HCT116 (cell line): Measurements from ENCODE around the gene GALNT5. TPM values are rescaled to one million over a fixed set of nuclear protein-coding genes. Genes with fewer than 3 reads are reported as not detected.

Experiments used
- ATAC-seq: fragments of 200-7000 bp; cut with Tn5 transposase; 2 replicates; pipeline ENCODE4 v1.9.1; 2020; ENCODE audit warnings: mild to moderate bottlenecking, moderate library complexity
- BruUV-seq: library from RNA; stranded (reverse); fragments of 400-500 nt; replicated peaks from 2 replicates; lab custom pipeline; 2021; lab: Mats Ljungman, UMichigan
- CTCF ChIA-PET: fragments of 300-600 bp; sonication (Branson Sonifier 250); formaldehyde crosslinking; loops from one replicate; lab custom pipeline; 2021; ENCODE audit warnings: antibody characterized with exemption; lab: Charles Lee
- POLR2A ChIA-PET: fragments of 300-600, 350-600 bp; sonication (Branson Sonifier 250); formaldehyde crosslinking; loops from one replicate; lab custom pipeline; 2021; ENCODE audit warnings: antibody characterized with exemption; lab: Charles Lee
- RAD21 ChIA-PET, 2 experiments: fragments of 300-600 bp; sonication (Branson Sonifier 250); formaldehyde crosslinking; loops; one replicate each; lab custom pipeline; 2023; ENCODE audit warnings: low total read pairs in 2 of 2; ENCODE audit not compliant: uncharacterized antibody in 2 of 2, unreplicated experiment in 2 of 2, low non-redundant PET in 1 of 2; lab: Charles Lee
- DNase-seq: peaks from one replicate; pipeline ENCODE4 v3.0.0-alpha.2; 2010; ENCODE audit warnings: low read depth, low spot score
- H2AFZ ChIP-seq: fragments of 200-600 bp; shearing (Covaris generic), sonication (generic); 2 replicates; pipeline ENCODE4 v1.6.1; 2017; ENCODE audit warnings: low read depth, mixed run types, mixed read lengths, antibody characterized with exemption, low read length; ENCODE audit not compliant: poor library complexity, severe bottlenecking
- H3K27ac ChIP-seq: 2 replicates; pipeline ENCODE4 v1.5.1; 2012; ENCODE audit warnings: low read depth, low read length
- H3K27me3 ChIP-seq: fragments of 200-600 bp; sonication (generic); 2 replicates; pipeline ENCODE4 v1.6.1; 2016; ENCODE audit warnings: mixed run types, low read length, mixed read lengths; ENCODE audit not compliant: insufficient read depth
- H3K36me3 ChIP-seq, 2 experiments: fragments of 200-500 bp in 1 of 2; fragments of 200-600 bp in 1 of 2; sonication (Bioruptor generic) in 1 of 2; sonication (generic) in 1 of 2; 2 replicates each; pipeline versions ENCODE4 v1.5.1 to v1.6.1; 2014 to 2016; ENCODE audit warnings: low read length in 2 of 2, inconsistent platforms in 1 of 2, mixed read lengths in 1 of 2, mixed run types in 1 of 2; ENCODE audit not compliant: insufficient read depth in 2 of 2, control insufficient read depth in 1 of 2
- H3K4me1 ChIP-seq, 2 experiments: fragments of 200-600 bp in 1 of 2; sonication (generic) in 1 of 2; 2 replicates each; pipeline versions ENCODE4 v1.5.1 to v1.6.1; 2012 to 2017; ENCODE audit warnings: low read length in 2 of 2, inconsistent platforms in 1 of 2, mild to moderate bottlenecking in 1 of 2, mixed read lengths in 1 of 2, mixed run types in 1 of 2, moderate library complexity in 1 of 2; ENCODE audit not compliant: insufficient read depth in 2 of 2, control insufficient read depth in 1 of 2
- H3K4me2 ChIP-seq: fragments of 200-600 bp; sonication (generic); 2 replicates; pipeline ENCODE4 v1.6.1; 2017; ENCODE audit warnings: mixed run types, low read length, mixed read lengths
- H3K4me3 ChIP-seq, 2 experiments: fragments of 200-600 bp in 1 of 2; sonication (generic) in 1 of 2; replicated peaks in 1 of 2; 2 replicates each; pipeline ENCODE4 v1.5.1; 2011 to 2016; ENCODE audit warnings: low read length in 2 of 2, control low read depth in 1 of 2, low read depth in 1 of 2, mild to moderate bottlenecking in 1 of 2, mixed read lengths in 1 of 2, mixed run types in 1 of 2
- H3K79me2 ChIP-seq: fragments of 200-600 bp; sonication (generic); 2 replicates; pipeline ENCODE4 v1.6.1; 2017; ENCODE audit warnings: mild to moderate bottlenecking, mixed run types, low read length, moderate library complexity, mixed read lengths; ENCODE audit not compliant: insufficient read depth
- H3K9ac ChIP-seq: fragments of 200-600 bp; sonication (generic); 2 replicates; pipeline ENCODE4 v1.6.1; 2016; ENCODE audit warnings: low read length, mixed read lengths
- H3K9me2 ChIP-seq: fragments of 200-600 bp; sonication (generic), shearing (Covaris generic); 2 replicates; pipeline ENCODE4 v1.6.1; 2017; ENCODE audit warnings: mixed run types, mild to moderate bottlenecking, moderate library complexity; ENCODE audit not compliant: insufficient read depth
- H3K9me3 ChIP-seq, 2 experiments: fragments of 200-500 bp in 1 of 2; fragments of 200-600 bp in 1 of 2; sonication (Bioruptor generic) in 1 of 2; sonication (generic) in 1 of 2; 2 replicates each; pipeline ENCODE4 v1.6.1; 2014 to 2017; ENCODE audit warnings: low read length in 2 of 2, mixed read lengths in 2 of 2, inconsistent platforms in 1 of 2, low read depth in 1 of 2, mild to moderate bottlenecking in 1 of 2, mixed run types in 1 of 2, moderate library complexity in 1 of 2; ENCODE audit not compliant: control insufficient read depth in 1 of 2, insufficient read depth in 1 of 2
- H4K20me1 ChIP-seq: fragments of 200-600 bp; sonication (generic), shearing (Covaris generic); 2 replicates; pipeline ENCODE4 v1.6.1; 2017; ENCODE audit warnings: mixed run types, mild to moderate bottlenecking, moderate library complexity; ENCODE audit not compliant: insufficient read depth
- EGR1 ChIP-seq: IDR thresholded peaks from 2 replicates; pipeline ENCODE4 v1.6.1; 2012; ENCODE audit warnings: low read depth
- EZH2 ChIP-seq: fragments of 200-600 bp; sonication (generic); IDR thresholded peaks from 2 replicates; pipeline ENCODE4 v1.6.1; 2017; ENCODE audit warnings: antibody characterized with exemption, mixed run types
- EZH2phosphoT487 ChIP-seq: fragments of 200-600 bp; IDR thresholded peaks from 2 replicates; pipeline ENCODE4 v1.6.1; 2018; ENCODE audit warnings: antibody characterized with exemption, borderline replicate concordance
- FOSL1 ChIP-seq: IDR thresholded peaks from 2 replicates; pipeline ENCODE4 v1.6.1; 2012; ENCODE audit warnings: low read depth
- JUND ChIP-seq: IDR thresholded peaks from 2 replicates; pipeline ENCODE4 v1.6.1; 2012
- SIN3A ChIP-seq: IDR thresholded peaks from 2 replicates; pipeline ENCODE4 v1.6.1; 2012; ENCODE audit warnings: low read depth
- SP1 ChIP-seq: IDR thresholded peaks from 2 replicates; pipeline ENCODE4 v1.6.1; 2012; ENCODE audit warnings: low read depth
- TCF7L2 ChIP-seq: IDR thresholded peaks from 2 replicates; pipeline ENCODE4 v1.7.0; 2011; ENCODE audit warnings: borderline replicate concordance, inconsistent platforms; ENCODE audit not compliant: insufficient read depth, insufficient read length; ENCODE audit errors: extremely low read depth
- YY1 ChIP-seq: IDR thresholded peaks from 2 replicates; pipeline ENCODE4 v1.6.1; 2011; ENCODE audit warnings: low read length, low read depth, moderate library complexity, mild to moderate bottlenecking; ENCODE audit not compliant: insufficient replicate concordance; ENCODE audit errors: extremely low read depth
- ZFX ChIP-seq: fragments of 450-650 bp; IDR thresholded peaks from 2 replicates; pipeline ENCODE4 v1.6.1; 2017
- ZNF274 ChIP-seq: fragments of 200-500 bp; sonication (Bioruptor generic); IDR thresholded peaks from 2 replicates; pipeline ENCODE4 v1.6.1; 2014; ENCODE audit warnings: mild to moderate bottlenecking, low read depth, low read length, inconsistent platforms
- intact Hi-C: fragments of 100-400 bp; cut with micrococcal nuclease; formaldehyde crosslinking; loops from 2 replicates; pipeline ENCODE4 v1.10.0; 2022
- total RNA-seq: library from RNA; stranded (reverse); gene quantifications from one replicate; pipeline ENCODE4 v1.2.1, GENCODE V29; 2021; ENCODE audit not compliant: unreplicated experiment

The GALNT5 gene
- total RNA-seq, 1 experiment from 2014 or later = 3.9 TPM

GRCh38 chr2:157355618-157356017 lies 98.1 kb downstream of the GALNT5 start:
- no peak overlapping the region for H3K4me3 ChIP-seq
- no peaks in the 10 kb centered on the region for H3K36me3 ChIP-seq
- intact Hi-C loops = no loop called here
- H3K79me2 ChIP-seq = no peaks in the 10 kb centered on the region
- H3K9me2 ChIP-seq = no peaks in the 10 kb centered on the region
- ChIA-PET POLR2A (no interaction called here), CTCF (no interaction called here), RAD21 (no interaction called here)
- H2AFZ ChIP-seq = peak overlapping the region; percentile 44
- DNase-seq = peak; percentile 3
- TF ChIP-seq ZFX = no peak
- peak; percentile 36; the same call in 1 of the 2 replicates for TF ChIP-seq JUND
- TF ChIP-seq FOSL1 = 0 out of 2 replicates have a peak, but pooled peaks have one; percentile 16
- TF ChIP-seq TCF7L2 = peak; percentile 40
- no peak for TF ChIP-seq YY1
- no peaks in the 10 kb centered on the region for H4K20me1 ChIP-seq
- no peak overlapping the region for H3K9ac ChIP-seq
- H3K27ac ChIP-seq = no peak overlapping the region
- no peaks in the 10 kb centered on the region for H3K27me3 ChIP-seq
- peaks cover 7 to 16% of the 10 kb centered on the region in 2 experiments; a peak in 3 of 4 replicates for H3K4me1 ChIP-seq
- H3K9me3 ChIP-seq = no peaks in the 10 kb centered on the region
- BruUV-seq = no TSS peak
- peak; percentile 69 for ATAC-seq
- peak overlapping the region; percentile 35 for H3K4me2 ChIP-seq

GRCh38 chr2:157359628-157360027 lies 102.1 kb downstream of the GALNT5 start:
- no peaks in the 10 kb centered on the region for H3K36me3 ChIP-seq
- no peaks in the 10 kb centered on the region for H3K79me2 ChIP-seq
- peaks cover 7 to 12% of the 10 kb centered on the region in 2 experiments; a peak in 3 of 4 replicates for H3K4me1 ChIP-seq
- H3K27ac ChIP-seq = no peak overlapping the region
- no peak overlapping the region for H2AFZ ChIP-seq
- intact Hi-C loops = no loop called here
- BruUV-seq = no TSS peak
- ChIA-PET RAD21 (no interaction called here), POLR2A (no interaction called here), CTCF (no interaction called here)
- H4K20me1 ChIP-seq = no peaks in the 10 kb centered on the region
- no peak overlapping the region for H3K4me3 ChIP-seq
- H3K27me3 ChIP-seq = no peaks in the 10 kb centered on the region
- ATAC-seq (no peak), DNase-seq (no peak)
- H3K9ac ChIP-seq = no peak overlapping the region
- no peaks in the 10 kb centered on the region for H3K9me2 ChIP-seq
- H3K4me2 ChIP-seq = no peak overlapping the region
- TF ChIP-seq SIN3A = no peak
- no peak for TF ChIP-seq EGR1
- TF ChIP-seq SP1 = no peak
- TF ChIP-seq ZNF274 = no peak
- TF ChIP-seq YY1 = no peak
- no peak for TF ChIP-seq EZH2phosphoT487
- TF ChIP-seq EZH2 = no peak
- TF ChIP-seq TCF7L2 = no peak
- no peaks in the 10 kb centered on the region for H3K9me3 ChIP-seq
